Left lung (tissue), 10 donors: Measurements from ENCODE around the gene ERBB4. TPM values are rescaled to one million over a fixed set of nuclear protein-coding genes. Genes with fewer than 3 reads are reported as not detected.

Experiments
- ATAC-seq: fragments of 200-7000 bp; cut with Tn5 transposase; one replicate; pipeline ENCODE4 v1.9.1; 2020; ENCODE audit warnings: moderate library complexity
- DNase-seq, 4 donors: peaks; one replicate each; pipeline ENCODE4 v3.0.0-alpha.2; 2013 to 2020
- H3K27ac ChIP-seq, 2 donors: fragments of 200-600 bp; sonication (generic) in 1 of 2; one replicate each; pipeline versions ENCODE4 v1.5.0 to v1.8.0; 2020 to 2021
- H3K27me3 ChIP-seq, 2 donors: fragments of 200-600 bp; sonication (generic) in 1 of 2; one replicate each; pipeline versions ENCODE4 v1.5.0 to v1.8.0; 2020 to 2021
- H3K36me3 ChIP-seq, 2 donors: fragments of 200-600 bp; sonication (generic) in 1 of 2; one replicate each; pipeline versions ENCODE4 v1.5.0 to v1.8.0; 2020 to 2021
- H3K4me1 ChIP-seq, 2 donors: fragments of 200-600 bp; one replicate each; pipeline ENCODE4 v1.8.0; 2021
- H3K4me3 ChIP-seq, 2 donors: fragments of 200-600 bp; sonication (generic) in 1 of 2; one replicate each; pipeline versions ENCODE4 v1.5.0 to v1.8.0; 2020 to 2021; ENCODE audit warnings: mild to moderate bottlenecking in 1 of 2
- H3K9me3 ChIP-seq, 2 donors: fragments of 200-600 bp; sonication (generic) in 1 of 2; one replicate each; pipeline versions ENCODE4 v1.5.0 to v1.8.0; 2020 to 2021
- CTCF ChIP-seq, 2 donors: fragments of 200-600 bp; sonication (generic) in 1 of 2; IDR thresholded peaks; one replicate each; pipeline versions ENCODE4 v1.5.0 to v1.8.0; 2021; ENCODE audit warnings: antibody characterized with exemption in 2 of 2
- intact Hi-C, 2 donors: fragments of 100-400 bp; cut with DNase I; formaldehyde crosslinking; loops; one replicate each; pipeline versions ENCODE4 v1.11.2 to v1.14.2; 2022
- polyA plus RNA-seq, 6 donors: library from polyadenylated mRNA; unstranded; fragments of 120-200 nt; gene quantifications; one replicate each; pipeline ENCODE4 v1.2.1, GENCODE V29; 2013; ENCODE audit not compliant: insufficient read length in 6 of 6
- total RNA-seq, 2 donors: library from RNA; stranded (reverse); fragmentation: NEBNext Ultra II Directional; extraction: Animal tissue kit (Norgen Biotek cat#: 25700); gene quantifications; one replicate each; pipeline ENCODE4 v1.2.1, GENCODE V29; 2021
- donor health status: DM: no; HTN: yes; CAD: no.
- donor health status: DM: no; HTN: no; CAD: no.

Gene ERBB4
- total and polyA plus RNA-seq, 8 donors = 0.89 to 16.0 (median 1.4) TPM

- Histone ChIP-seq H3K27me3 (no peaks in the 10 kb centered on the region), H3K4me3 (no peak overlapping the region), H3K27ac (no peak overlapping the region), H3K4me1 (no peaks in the 10 kb centered on the region), H3K36me3 (no peaks in the 10 kb centered on the region), H3K9me3 (no peaks in the 10 kb centered on the region)
- ATAC-seq (no peak), DNase-seq (no peak)
- intact Hi-C loops = no loop called here
- TF ChIP-seq CTCF (IDR thresholded peaks at IDR 0.05) = no peak
Measured at GRCh38 chr2:212181646-212182045, 357.0 kb downstream of the ERBB4 start.

- H3K9me3 ChIP-seq = no peaks in the 10 kb centered on the region
- intact Hi-C loops = no loop called here
- H3K4me3 ChIP-seq = no peak overlapping the region
Measured at GRCh38 chr2:212180408-212181083, 358.1 kb downstream of the ERBB4 start.

GRCh38 chr2:212177724-212178123, 360.9 kb downstream of the ERBB4 start:
- DNase-seq = no peak
- peak; percentile 65 for ATAC-seq
- no peak overlapping the region for H3K4me3 ChIP-seq
- no peak overlapping the region for H3K27ac ChIP-seq
- no peak for TF ChIP-seq CTCF (IDR thresholded peaks at IDR 0.05)
- no peaks in the 10 kb centered on the region for H3K36me3 ChIP-seq
- no peaks in the 10 kb centered on the region for H3K9me3 ChIP-seq
- intact Hi-C loops = no loop called here
- H3K27me3 ChIP-seq = no peaks in the 10 kb centered on the region
- H3K4me1 ChIP-seq = no peaks in the 10 kb centered on the region

More at GRCh38 chr2:212180408-212181083, 358.1 kb downstream of the ERBB4 start:
- no peaks in the 10 kb centered on the region for H3K4me1 ChIP-seq
- DNase-seq (no peak), ATAC-seq (no peak)
- H3K27ac ChIP-seq = no peak overlapping the region
- no peaks in the 10 kb centered on the region for H3K36me3 ChIP-seq
- TF ChIP-seq CTCF (IDR thresholded peaks at IDR 0.05) = no peak
- no peaks in the 10 kb centered on the region for H3K27me3 ChIP-seq

- intact Hi-C loops = no loop called here
- ATAC-seq = no peak
- H3K27me3 ChIP-seq = no peaks in the 10 kb centered on the region
- H3K9me3 ChIP-seq = no peaks in the 10 kb centered on the region
- H3K4me3 ChIP-seq = no peak overlapping the region
- H3K4me1 ChIP-seq = no peaks in the 10 kb centered on the region
- H3K36me3 ChIP-seq = no peaks in the 10 kb centered on the region
- no peak overlapping the region for H3K27ac ChIP-seq
- no peak for DNase-seq
- TF ChIP-seq CTCF (IDR thresholded peaks at IDR 0.05) = no peak
Measured at GRCh38 chr2:212176151-212176550, 362.5 kb downstream of the ERBB4 start.

- no peak overlapping the region for H3K4me3 ChIP-seq
Measured at GRCh38 chr2:212173756-212174510, 364.7 kb downstream of the ERBB4 start.

More at GRCh38 chr2:212173756-212174510, 364.7 kb downstream of the ERBB4 start:
- DNase-seq = no peak
- Histone ChIP-seq H3K27ac (no peak overlapping the region), H3K36me3 (no peaks in the 10 kb centered on the region), H3K9me3 (peaks cover 0 to 8% of the 10 kb centered on the region in 2 donors), H3K4me1 (no peaks in the 10 kb centered on the region), H3K27me3 (no peaks in the 10 kb centered on the region)
- intact Hi-C loops = no loop called here
- ATAC-seq = no peak
- TF ChIP-seq CTCF (IDR thresholded peaks at IDR 0.05) = no peak
